Endothelial cell of umbilical vein (primary cell): Measurements from ENCODE around the gene CCND2.
"Not testable (repeated sequence)": the region's sequence is repeated elsewhere in the genome, so short reads cannot be mapped to it uniquely, and the experiment has no call there.

Source experiments
- EZH2 ChIP-seq: IDR thresholded peaks from 2 replicates; pipeline ENCODE4 v1.6.1; 2012; ENCODE audit warnings: borderline replicate concordance, low read depth, mild to moderate bottlenecking, moderate library complexity, low read length, inconsistent platforms; ENCODE audit not compliant: severe bottlenecking
- POLR2A ChIP-seq: IDR thresholded peaks from 2 replicates; pipeline ENCODE4 v1.6.1; 2012; ENCODE audit warnings: low read depth, mild to moderate bottlenecking, control low read depth, low read length
- POLR2AphosphoS5 ChIP-seq: IDR thresholded peaks from 2 replicates; pipeline ENCODE4 v1.6.1; 2012; ENCODE audit warnings: low read depth, mild to moderate bottlenecking, control low read depth, low read length, moderate library complexity; ENCODE audit not compliant: insufficient read depth
- TF ChIP-seq, protein P1 (sequence below), 2 donors: IDR thresholded peaks; 1 replicate in 1 of 2; 2 replicates in 1 of 2; pipeline ENCODE4 v1.5.1; 2011; ENCODE audit warnings: low read length in 2 of 2, mild to moderate bottlenecking in 2 of 2, moderate library complexity in 2 of 2, control low read depth in 1 of 2, inconsistent platforms in 1 of 2, low read depth in 1 of 2; ENCODE audit not compliant: insufficient read depth in 1 of 2; ENCODE audit errors: extremely low read depth in 1 of 2

DNA sequence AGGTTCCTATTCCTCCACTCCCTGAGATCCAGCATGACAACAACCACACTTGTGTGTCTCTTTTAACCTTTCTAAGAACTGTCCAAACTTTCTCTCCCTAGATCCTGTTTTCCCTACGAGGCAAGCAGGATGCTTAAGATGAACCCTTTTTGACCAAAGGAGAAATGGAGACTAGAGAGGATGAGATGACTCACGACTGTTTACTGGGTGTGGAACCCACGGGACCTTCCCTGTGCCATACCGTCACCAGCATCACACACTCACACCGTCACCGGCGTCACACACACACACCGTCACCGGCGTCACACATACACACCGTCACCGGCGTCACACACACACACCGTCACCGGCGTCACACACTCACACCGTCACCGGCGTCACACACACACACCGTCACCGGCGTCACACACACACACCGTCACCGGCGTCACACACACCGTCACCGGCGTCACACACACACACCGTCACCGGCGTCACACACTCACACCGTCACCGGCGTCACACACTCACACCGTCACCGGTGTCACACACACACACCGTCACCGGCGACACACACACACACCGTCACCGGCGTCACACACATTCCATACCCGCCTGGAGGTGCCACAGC lies 30.0 kb upstream of the CCND2 start:
- TF ChIP-seq, protein P1, sequence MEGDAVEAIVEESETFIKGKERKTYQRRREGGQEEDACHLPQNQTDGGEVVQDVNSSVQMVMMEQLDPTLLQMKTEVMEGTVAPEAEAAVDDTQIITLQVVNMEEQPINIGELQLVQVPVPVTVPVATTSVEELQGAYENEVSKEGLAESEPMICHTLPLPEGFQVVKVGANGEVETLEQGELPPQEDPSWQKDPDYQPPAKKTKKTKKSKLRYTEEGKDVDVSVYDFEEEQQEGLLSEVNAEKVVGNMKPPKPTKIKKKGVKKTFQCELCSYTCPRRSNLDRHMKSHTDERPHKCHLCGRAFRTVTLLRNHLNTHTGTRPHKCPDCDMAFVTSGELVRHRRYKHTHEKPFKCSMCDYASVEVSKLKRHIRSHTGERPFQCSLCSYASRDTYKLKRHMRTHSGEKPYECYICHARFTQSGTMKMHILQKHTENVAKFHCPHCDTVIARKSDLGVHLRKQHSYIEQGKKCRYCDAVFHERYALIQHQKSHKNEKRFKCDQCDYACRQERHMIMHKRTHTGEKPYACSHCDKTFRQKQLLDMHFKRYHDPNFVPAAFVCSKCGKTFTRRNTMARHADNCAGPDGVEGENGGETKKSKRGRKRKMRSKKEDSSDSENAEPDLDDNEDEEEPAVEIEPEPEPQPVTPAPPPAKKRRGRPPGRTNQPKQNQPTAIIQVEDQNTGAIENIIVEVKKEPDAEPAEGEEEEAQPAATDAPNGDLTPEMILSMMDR (IDR thresholded peaks at IDR 0.05; ENCODE audit: extremely low read depth in 1 of 2, insufficient read depth in 1 of 2, low read depth in 1 of 2, low read length in 2 of 2) = not testable (repeated sequence)
- not testable (repeated sequence) for TF ChIP-seq POLR2AphosphoS5, POLR2A, EZH2
